Activated T-cell treated with anti-CD3 and anti-CD28 coated beads, Interleukin-2, amount 50 U/mL, for 24 hours (primary cell): Measurements from ENCODE around the gene COL20A1.
"Not testable (repeated sequence)": the region's sequence is repeated elsewhere in the genome, so short reads cannot be mapped to it uniquely, and the experiment has no call there.

Experiments used
- DNase-seq: peaks from one replicate; pipeline ENCODE4 v3.0.0-alpha.2; 2020
- H3K27ac Mint-ChIP-seq: 2 replicates; pipeline ENCODE4 v1.8.0; 2020; ENCODE audit warnings: mild to moderate bottlenecking, mixed read lengths
- H3K27me3 Mint-ChIP-seq: 2 replicates; pipeline ENCODE4 v1.8.0; 2020; ENCODE audit warnings: mixed read lengths
- H3K36me3 Mint-ChIP-seq: 2 replicates; pipeline ENCODE4 v1.8.0; 2020; ENCODE audit warnings: low read depth, mixed read lengths
- H3K4me1 Mint-ChIP-seq: 2 replicates; pipeline ENCODE4 v1.8.0; 2020; ENCODE audit warnings: low read depth, mixed read lengths
- H3K4me3 Mint-ChIP-seq: 2 replicates; pipeline ENCODE4 v1.8.0; 2020; ENCODE audit warnings: mild to moderate bottlenecking, moderate library complexity, mixed read lengths
- H3K9me3 Mint-ChIP-seq: 2 replicates; pipeline ENCODE4 v1.8.0; 2020; ENCODE audit warnings: mixed read lengths

COL20A1 gene

GRCh38 chr20:63297796-63298572, 5.0 kb downstream of the COL20A1 start:
- no peaks in the 10 kb centered on the region for H3K36me3 Mint-ChIP-seq
- DNase-seq = no peak
- H3K9me3 Mint-ChIP-seq = peaks cover 9% of the 10 kb centered on the region
- H3K4me3 Mint-ChIP-seq = no peak overlapping the region
- H3K27ac Mint-ChIP-seq = no peak overlapping the region
- H3K27me3 Mint-ChIP-seq = peaks cover 28% of the 10 kb centered on the region
- peaks cover 12% of the 10 kb centered on the region for H3K4me1 Mint-ChIP-seq

GRCh38 chr20:63298731-63299312, 5.8 kb downstream of the COL20A1 start:
- Mint-ChIP-seq H3K4me3 (no peak overlapping the region), H3K27me3 (peaks cover 28% of the 10 kb centered on the region), H3K27ac (no peak overlapping the region), H3K9me3 (peaks cover 9% of the 10 kb centered on the region), H3K36me3 (no peaks in the 10 kb centered on the region), H3K4me1 (peaks cover 12% of the 10 kb centered on the region)
- DNase-seq = no peak

GRCh38 chr20:63301671-63302070, 8.7 kb downstream of the COL20A1 start:
- no peak for DNase-seq
- H3K4me1 Mint-ChIP-seq = no peaks in the 10 kb centered on the region
- H3K27me3 Mint-ChIP-seq = peaks cover 32% of the 10 kb centered on the region
- no peaks in the 10 kb centered on the region for H3K36me3 Mint-ChIP-seq
- H3K4me3 Mint-ChIP-seq = no peak overlapping the region
- H3K9me3 Mint-ChIP-seq = peaks cover 9% of the 10 kb centered on the region
- H3K27ac Mint-ChIP-seq = no peak overlapping the region

GRCh38 chr20:63303095-63303666, 10.2 kb downstream of the COL20A1 start:
- Mint-ChIP-seq H3K27me3 (peaks cover 32% of the 10 kb centered on the region), H3K36me3 (no peaks in the 10 kb centered on the region)
- no peak for DNase-seq

GRCh38 chr20:63305393-63305792, 12.4 kb downstream of the COL20A1 start:
- H3K4me1 Mint-ChIP-seq = no peaks in the 10 kb centered on the region
- H3K9me3 Mint-ChIP-seq = peaks cover 9% of the 10 kb centered on the region
- no peak overlapping the region for H3K4me3 Mint-ChIP-seq

More at GRCh38 chr20:63303095-63303666, 10.2 kb downstream of the COL20A1 start:
- Mint-ChIP-seq H3K9me3 (peaks cover 9% of the 10 kb centered on the region), H3K4me1 (no peaks in the 10 kb centered on the region), H3K4me3 (no peak overlapping the region), H3K27ac (no peak overlapping the region)

GRCh38 chr20:63305933-63306672, 13.1 kb downstream of the COL20A1 start:
- DNase-seq, H3K27ac Mint-ChIP-seq, H3K36me3 Mint-ChIP-seq, H3K9me3 Mint-ChIP-seq, H3K4me1 Mint-ChIP-seq, H3K4me3 Mint-ChIP-seq: not testable (repeated sequence)
- peaks cover 24% of the 10 kb centered on the region for H3K27me3 Mint-ChIP-seq

More at GRCh38 chr20:63305393-63305792, 12.4 kb downstream of the COL20A1 start:
- H3K27ac Mint-ChIP-seq = no peak overlapping the region
- H3K36me3 Mint-ChIP-seq = no peaks in the 10 kb centered on the region
- no peak for DNase-seq
- H3K27me3 Mint-ChIP-seq = peaks cover 25% of the 10 kb centered on the region

- peaks cover 19% of the 10 kb centered on the region for H3K27me3 Mint-ChIP-seq
- no peak overlapping the region for H3K27ac Mint-ChIP-seq
- no peaks in the 10 kb centered on the region for H3K4me1 Mint-ChIP-seq
- peaks cover 4% of the 10 kb centered on the region for H3K9me3 Mint-ChIP-seq
- H3K4me3 Mint-ChIP-seq = no peak overlapping the region
- DNase-seq = no peak
- H3K36me3 Mint-ChIP-seq = no peaks in the 10 kb centered on the region
Measured at GRCh38 chr20:63306673-63307537, 13.9 kb downstream of the COL20A1 start.

GRCh38 chr20:63307538-63308217, 14.7 kb downstream of the COL20A1 start:
- H3K27me3 Mint-ChIP-seq = peaks cover 16% of the 10 kb centered on the region
- no peak for DNase-seq
- H3K4me3 Mint-ChIP-seq = no peak overlapping the region
- peaks cover 1% of the 10 kb centered on the region for H3K9me3 Mint-ChIP-seq
- no peaks in the 10 kb centered on the region for H3K36me3 Mint-ChIP-seq
- H3K4me1 Mint-ChIP-seq = no peaks in the 10 kb centered on the region
- H3K27ac Mint-ChIP-seq = no peak overlapping the region

GRCh38 chr20:63308218-63308911, 15.4 kb downstream of the COL20A1 start:
- no peaks in the 10 kb centered on the region for H3K9me3 Mint-ChIP-seq
- H3K27me3 Mint-ChIP-seq = peaks cover 14% of the 10 kb centered on the region
- no peak for DNase-seq
- H3K4me3 Mint-ChIP-seq = no peak overlapping the region
- no peak overlapping the region for H3K27ac Mint-ChIP-seq
- H3K36me3 Mint-ChIP-seq = no peaks in the 10 kb centered on the region
- H3K4me1 Mint-ChIP-seq = no peaks in the 10 kb centered on the region

GRCh38 chr20:63309261-63310071, 16.5 kb downstream of the COL20A1 start:
- Mint-ChIP-seq H3K27me3 (peaks cover 14% of the 10 kb centered on the region), H3K36me3 (no peaks in the 10 kb centered on the region), H3K27ac (no peak overlapping the region), H3K9me3 (no peaks in the 10 kb centered on the region), H3K4me1 (no peaks in the 10 kb centered on the region), H3K4me3 (no peak overlapping the region)
- DNase-seq = no peak

- DNase-seq = no peak
- Mint-ChIP-seq H3K36me3 (no peaks in the 10 kb centered on the region), H3K4me1 (no peaks in the 10 kb centered on the region), H3K27me3 (peaks cover 9% of the 10 kb centered on the region), H3K4me3 (no peak overlapping the region), H3K27ac (no peak overlapping the region), H3K9me3 (no peaks in the 10 kb centered on the region)
Measured at GRCh38 chr20:63310265-63310991, 17.4 kb downstream of the COL20A1 start.

GRCh38 chr20:63311186-63311832, 18.3 kb downstream of the COL20A1 start:
- H3K9me3 Mint-ChIP-seq = no peaks in the 10 kb centered on the region
- H3K4me1 Mint-ChIP-seq = no peaks in the 10 kb centered on the region
- no peaks in the 10 kb centered on the region for H3K36me3 Mint-ChIP-seq
- no peak overlapping the region for H3K27ac Mint-ChIP-seq
- no peak overlapping the region for H3K4me3 Mint-ChIP-seq
- peaks cover 14% of the 10 kb centered on the region for H3K27me3 Mint-ChIP-seq
- DNase-seq = no peak
